Mesenchymal stem cell (in vitro differentiated cells and primary cell): ENCODE data around the gene EFCAB11.
A peak's percentile ranks its signal among the peaks of the same experiment; 100 is the strongest.

ENCODE experiments used
- DNase-seq: peaks from one replicate; pipeline ENCODE4 v3.0.0-alpha.2; 2013
- H2AFZ ChIP-seq: one replicate; pipeline ENCODE4 v1.6.1; 2013; ENCODE audit warnings: low read depth, mild to moderate bottlenecking, control low read depth, inconsistent platforms, low read length, moderate library complexity
- H2AK5ac ChIP-seq: 2 replicates; pipeline ENCODE4 v1.6.1; 2013; ENCODE audit warnings: low read length, moderate library complexity, mild to moderate bottlenecking, inconsistent platforms; ENCODE audit not compliant: severe bottlenecking
- H2BK120ac ChIP-seq: one replicate; pipeline ENCODE4 v1.6.1; 2013; ENCODE audit warnings: low read depth, mild to moderate bottlenecking, inconsistent platforms, low read length, moderate library complexity
- H2BK12ac ChIP-seq, 2 experiments: one replicate each; pipeline ENCODE4 v1.6.1; 2013; ENCODE audit warnings: inconsistent platforms in 2 of 2, low read length in 2 of 2, mild to moderate bottlenecking in 2 of 2, moderate library complexity in 2 of 2, control low read depth in 1 of 2
- H2BK15ac ChIP-seq: one replicate; pipeline ENCODE4 v1.6.1; 2013; ENCODE audit warnings: mild to moderate bottlenecking, low read depth, inconsistent platforms; ENCODE audit not compliant: poor library complexity, severe bottlenecking
- H2BK5ac ChIP-seq: 2 replicates; pipeline ENCODE4 v1.6.1; 2013; ENCODE audit warnings: low read depth, mild to moderate bottlenecking, low read length, control low read depth, inconsistent platforms; ENCODE audit not compliant: poor library complexity, severe bottlenecking
- H3K14ac ChIP-seq, 2 experiments: one replicate each; pipeline ENCODE4 v1.6.1; 2013; ENCODE audit warnings: inconsistent platforms in 2 of 2, low read length in 2 of 2, control low read depth in 1 of 2, mild to moderate bottlenecking in 1 of 2, moderate library complexity in 1 of 2
- H3K18ac ChIP-seq, 2 experiments: one replicate each; pipeline ENCODE4 v1.6.1; 2013; ENCODE audit warnings: inconsistent platforms in 2 of 2, low read length in 2 of 2, control low read depth in 1 of 2, low read depth in 1 of 2, mild to moderate bottlenecking in 1 of 2
- H3K23ac ChIP-seq, 2 experiments: one replicate each; pipeline ENCODE4 v1.6.1; 2013; ENCODE audit warnings: inconsistent platforms in 2 of 2, low read length in 2 of 2, mild to moderate bottlenecking in 2 of 2, moderate library complexity in 2 of 2, control low read depth in 1 of 2
- H3K27ac ChIP-seq: 2 replicates; pipeline ENCODE4 v1.5.1; 2013; ENCODE audit warnings: mild to moderate bottlenecking, moderate library complexity, low read length, control low read depth, inconsistent platforms; ENCODE audit not compliant: poor library complexity, severe bottlenecking
- H3K27me3 ChIP-seq, 2 experiments: 2 replicates each; pipeline versions ENCODE4 v1.6.1 to v1.7.0; 2013; ENCODE audit warnings: low read length in 2 of 2, mild to moderate bottlenecking in 2 of 2, moderate library complexity in 2 of 2, control low read depth in 1 of 2, inconsistent platforms in 1 of 2; ENCODE audit not compliant: control insufficient read depth in 1 of 2, insufficient read depth in 1 of 2
- H3K36me3 ChIP-seq, 2 experiments: 2 replicates each; pipeline versions ENCODE4 v1.6.1 to v1.7.0; 2013; ENCODE audit warnings: low read length in 2 of 2, control low read depth in 1 of 2, inconsistent platforms in 1 of 2, low read depth in 1 of 2, mild to moderate bottlenecking in 1 of 2; ENCODE audit not compliant: insufficient read depth in 2 of 2, control insufficient read depth in 1 of 2
- H3K4ac ChIP-seq, 2 experiments: one replicate each; pipeline ENCODE4 v1.6.1; 2013; ENCODE audit warnings: inconsistent platforms in 2 of 2, low read length in 2 of 2, mild to moderate bottlenecking in 2 of 2, moderate library complexity in 2 of 2, control low read depth in 1 of 2, low read depth in 1 of 2
- H3K4me1 ChIP-seq: 2 replicates; pipeline ENCODE4 v1.6.1; 2013; ENCODE audit warnings: low read depth, low read length, control low read depth; ENCODE audit not compliant: control insufficient read depth, insufficient read depth
- H3K4me2 ChIP-seq: 2 replicates; pipeline ENCODE4 v1.6.1; 2013; ENCODE audit warnings: low read length, mild to moderate bottlenecking, inconsistent platforms; ENCODE audit not compliant: poor library complexity, severe bottlenecking
- H3K4me3 ChIP-seq, 2 experiments: 2 replicates each; pipeline versions ENCODE4 v1.5.1 to v1.7.0; 2013; ENCODE audit warnings: low read length in 2 of 2, mild to moderate bottlenecking in 2 of 2, control low read depth in 1 of 2, low read depth in 1 of 2; ENCODE audit not compliant: insufficient read depth in 1 of 2
- H3K79me1 ChIP-seq: replicated peaks from 2 replicates; pipeline ENCODE4 v1.6.1; 2013; ENCODE audit warnings: mild to moderate bottlenecking, control low read depth, low read length, inconsistent platforms; ENCODE audit not compliant: poor library complexity, severe bottlenecking
- H3K9ac ChIP-seq: 2 replicates; pipeline ENCODE4 v1.7.0; 2013; ENCODE audit warnings: mild to moderate bottlenecking, low read length, moderate library complexity
- H3K9me3 ChIP-seq: 2 replicates; pipeline ENCODE4 v1.7.0; 2013; ENCODE audit warnings: mild to moderate bottlenecking, low read length; ENCODE audit not compliant: control insufficient read depth
- H4K8ac ChIP-seq: one replicate; pipeline ENCODE4 v1.6.1; 2013; ENCODE audit warnings: inconsistent platforms, mild to moderate bottlenecking, low read length, moderate library complexity
- H4K91ac ChIP-seq: one replicate; pipeline ENCODE4 v1.6.1; 2013; ENCODE audit warnings: mild to moderate bottlenecking, low read length, inconsistent platforms
- WGBS: methylation state at CpG from one replicate; pipeline ENCODE4 v1.1.7; 2013; ENCODE audit warnings: mixed read lengths; 5-methylcytosine and 5-hydroxymethylcytosine counted together

EFCAB11 gene

GRCh38 chr14:89920056-89920455, 34.5 kb downstream of the EFCAB11 start:
- no peak overlapping the region for H2BK12ac ChIP-seq
- 63% methylated on average over 1 of the region's 2 CpGs for WGBS
- H4K8ac ChIP-seq, result no peak overlapping the region
- DNase-seq, result no peak
- H4K91ac ChIP-seq, result no peak overlapping the region
- H3K14ac ChIP-seq, result no peak overlapping the region
- no peak overlapping the region for H3K18ac ChIP-seq
- H2AFZ ChIP-seq, result no peak overlapping the region
- no peak overlapping the region for H3K4ac ChIP-seq
- H3K27ac ChIP-seq, result no peak overlapping the region
- peaks cover 0 to 5% of the 10 kb centered on the region in 2 experiments for H3K36me3 ChIP-seq
- H2BK120ac ChIP-seq, result no peak overlapping the region
- no peak overlapping the region for H3K9ac ChIP-seq
- no peak overlapping the region for H3K23ac ChIP-seq
- no peak overlapping the region for H3K4me2 ChIP-seq
- no peak overlapping the region for H2BK15ac ChIP-seq
- no peak overlapping the region for H2AK5ac ChIP-seq
- H3K9me3 ChIP-seq, result no peaks in the 10 kb centered on the region
- no peaks in the 10 kb centered on the region for H3K27me3 ChIP-seq
- no peak overlapping the region for H3K4me3 ChIP-seq
- H3K79me1 ChIP-seq, result no peaks in the 10 kb centered on the region
- no peak overlapping the region for H2BK5ac ChIP-seq
- no peaks in the 10 kb centered on the region for H3K4me1 ChIP-seq

DNA sequence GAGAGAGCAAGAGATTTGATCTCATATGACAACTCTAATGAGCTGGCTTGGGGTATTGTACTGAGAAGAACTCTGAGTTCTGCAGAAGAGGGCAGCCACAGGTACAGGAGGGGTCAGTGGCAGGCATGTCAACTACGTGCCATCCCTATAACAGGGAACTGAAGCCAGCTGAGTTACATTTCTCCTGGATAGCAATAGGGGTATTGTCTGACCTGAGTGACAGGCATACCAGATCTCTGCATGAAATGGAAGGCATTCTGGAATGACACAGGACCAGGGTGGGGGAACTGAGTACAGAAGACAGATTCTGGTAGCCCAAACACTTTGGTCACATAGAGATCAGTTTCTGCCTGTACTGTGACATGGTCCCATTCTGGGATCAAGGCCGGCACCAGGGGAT, 35.8 kb downstream of the EFCAB11 start:
- no peak overlapping the region for H2AK5ac ChIP-seq
- no peak overlapping the region for H3K14ac ChIP-seq
- H3K4ac ChIP-seq, result no peak overlapping the region
- H3K79me1 ChIP-seq, result no peaks in the 10 kb centered on the region
- H2BK120ac ChIP-seq, result no peak overlapping the region
- no peak overlapping the region for H2AFZ ChIP-seq
- no peaks in the 10 kb centered on the region for H3K27me3 ChIP-seq
- 92% methylated on average over 2 of the region's 2 CpGs for WGBS
- no peak overlapping the region for H2BK15ac ChIP-seq
- no peak overlapping the region for H4K8ac ChIP-seq
- H3K36me3 ChIP-seq, result no peaks in the 10 kb centered on the region
- no peaks in the 10 kb centered on the region for H3K9me3 ChIP-seq
- no peak overlapping the region for H3K18ac ChIP-seq
- H2BK12ac ChIP-seq, result no peak overlapping the region
- H3K9ac ChIP-seq, result no peak overlapping the region
- H4K91ac ChIP-seq, result no peak overlapping the region
- H3K27ac ChIP-seq, result no peak overlapping the region
- H3K23ac ChIP-seq, result no peak overlapping the region
- no peak for DNase-seq
- H3K4me3 ChIP-seq, result no peak overlapping the region
- H3K4me1 ChIP-seq, result no peaks in the 10 kb centered on the region
- H2BK5ac ChIP-seq, result no peak overlapping the region
- H3K4me2 ChIP-seq, result no peak overlapping the region

GRCh38 chr14:89915114-89915878, 39.2 kb downstream of the EFCAB11 start:
- H3K36me3 ChIP-seq, result no peaks in the 10 kb centered on the region
- no peaks in the 10 kb centered on the region for H3K27me3 ChIP-seq
- no peak overlapping the region for H2BK15ac ChIP-seq
- H3K9me3 ChIP-seq, result no peaks in the 10 kb centered on the region
- peaks cover 9% of the 10 kb centered on the region for H3K4me1 ChIP-seq
- WGBS, result 42% methylated on average over 3 of the region's 6 CpGs
- no peak overlapping the region for H3K4ac ChIP-seq
- H3K79me1 ChIP-seq, result no peaks in the 10 kb centered on the region
- H4K8ac ChIP-seq, result no peak overlapping the region
- no peak overlapping the region for H2AK5ac ChIP-seq
- no peak overlapping the region for H3K23ac ChIP-seq
- H2BK12ac ChIP-seq, result no peak overlapping the region
- no peak overlapping the region for H3K4me3 ChIP-seq
- H3K14ac ChIP-seq, result no peak overlapping the region
- no peak overlapping the region for H4K91ac ChIP-seq
- peak; percentile 83 for DNase-seq
- no peak overlapping the region for H2AFZ ChIP-seq
- H3K27ac ChIP-seq, result no peak overlapping the region
- no peak overlapping the region for H2BK120ac ChIP-seq
- no peak overlapping the region for H3K18ac ChIP-seq
- H2BK5ac ChIP-seq, result no peak overlapping the region
- H3K9ac ChIP-seq, result peak overlapping the region; percentile 77
- no peak overlapping the region for H3K4me2 ChIP-seq

- no peaks in the 10 kb centered on the region for H3K36me3 ChIP-seq
- H2BK12ac ChIP-seq, result peak overlapping the region in 1 of 2 experiments; percentile 67
- WGBS, result 31% methylated on average over 8 of the region's 9 CpGs
- H2AFZ ChIP-seq, result no peak overlapping the region
- peak overlapping the region; percentile 13 for H3K27ac ChIP-seq
- H3K4ac ChIP-seq, result peak overlapping the region in 1 of 2 experiments; percentile 44
- no peak overlapping the region for H3K18ac ChIP-seq
- H3K4me3 ChIP-seq, result no peak overlapping the region
- no peak overlapping the region for H3K4me2 ChIP-seq
- no peak overlapping the region for H4K91ac ChIP-seq
- DNase-seq, result peak; percentile 99
- no peaks in the 10 kb centered on the region for H3K27me3 ChIP-seq
- H3K9ac ChIP-seq, result peak overlapping the region; percentile 93
- no peaks in the 10 kb centered on the region for H3K9me3 ChIP-seq
- no peaks in the 10 kb centered on the region for H3K79me1 ChIP-seq
- no peak overlapping the region for H3K14ac ChIP-seq
- H4K8ac ChIP-seq, result no peak overlapping the region
- H3K4me1 ChIP-seq, result peaks cover 10% of the 10 kb centered on the region
- H2BK15ac ChIP-seq, result no peak overlapping the region
- H2BK5ac ChIP-seq, result no peak overlapping the region
- H3K23ac ChIP-seq, result no peak overlapping the region
- no peak overlapping the region for H2AK5ac ChIP-seq
- H2BK120ac ChIP-seq, result no peak overlapping the region
These were observed 41.8 kb downstream of the EFCAB11 start for GRCh38 chr14:89912667-89913211.
